HUES64 (cell line): Measurements from ENCODE around the gene GRM6.

Source experiments
- H3K27ac ChIP-seq: 2 replicates; pipeline ENCODE4 v1.7.0; 2013; ENCODE audit warnings: low read depth, low read length, inconsistent platforms
- H3K27me3 ChIP-seq: 2 replicates; pipeline ENCODE4 v1.6.1; 2013; ENCODE audit warnings: mild to moderate bottlenecking, low read length; ENCODE audit not compliant: insufficient read depth
- H3K36me3 ChIP-seq: 2 replicates; pipeline ENCODE4 v1.6.1; 2013; ENCODE audit warnings: mild to moderate bottlenecking, low read length; ENCODE audit not compliant: insufficient read depth
- H3K4me1 ChIP-seq: 2 replicates; pipeline ENCODE4 v1.6.1; 2013; ENCODE audit warnings: mild to moderate bottlenecking, low read length, moderate library complexity; ENCODE audit not compliant: insufficient read depth
- H3K4me3 ChIP-seq: 2 replicates; pipeline ENCODE4 v1.5.1; 2013; ENCODE audit warnings: mild to moderate bottlenecking, low read length, moderate library complexity
- H3K9ac ChIP-seq: 2 replicates; pipeline ENCODE4 v1.6.1; 2013; ENCODE audit warnings: mild to moderate bottlenecking, low read depth, low read length
- H3K9me3 ChIP-seq: 2 replicates; pipeline ENCODE4 v1.6.1; 2013; ENCODE audit warnings: low read depth, low read length; ENCODE audit not compliant: insufficient read depth
- WGBS: fragments of 150-250, 120-280 bp; methylation state at CpG from one replicate; pipeline ENCODE4 v1.1.7; 2013; ENCODE audit warnings: missing lambda C conversion rate; 5-methylcytosine and 5-hydroxymethylcytosine counted together

The GRM6 gene

DNA sequence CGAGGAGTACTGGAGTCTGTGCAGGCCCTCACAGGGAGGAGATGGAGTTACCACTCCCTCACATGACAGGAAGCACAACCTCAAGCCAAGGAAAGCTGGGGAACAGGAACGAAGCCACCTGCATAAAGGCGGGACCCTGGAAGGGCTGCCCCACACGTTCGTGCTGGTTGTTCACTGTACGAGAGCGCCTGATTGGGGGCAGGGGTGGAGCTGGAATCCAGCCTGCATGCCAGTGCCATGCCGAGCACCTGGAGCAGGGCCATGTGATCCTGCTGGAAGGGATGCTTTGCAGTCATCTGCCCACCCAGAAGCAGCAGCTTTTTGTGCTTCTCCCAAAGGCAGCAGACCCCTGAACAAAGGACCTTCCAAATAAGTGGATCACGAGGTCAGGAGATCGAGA, 11.4 kb downstream of the GRM6 start:
- H3K36me3 ChIP-seq = no peaks in the 10 kb centered on the region
- H3K27me3 ChIP-seq = no peaks in the 10 kb centered on the region
- peaks cover 82% of the 10 kb centered on the region for H3K9me3 ChIP-seq
- WGBS = 87% methylated on average over 10 of the region's 10 CpGs
- H3K9ac ChIP-seq = no peak overlapping the region
- H3K4me1 ChIP-seq = no peaks in the 10 kb centered on the region
- no peak overlapping the region for H3K4me3 ChIP-seq
- H3K27ac ChIP-seq = no peak overlapping the region

DNA sequence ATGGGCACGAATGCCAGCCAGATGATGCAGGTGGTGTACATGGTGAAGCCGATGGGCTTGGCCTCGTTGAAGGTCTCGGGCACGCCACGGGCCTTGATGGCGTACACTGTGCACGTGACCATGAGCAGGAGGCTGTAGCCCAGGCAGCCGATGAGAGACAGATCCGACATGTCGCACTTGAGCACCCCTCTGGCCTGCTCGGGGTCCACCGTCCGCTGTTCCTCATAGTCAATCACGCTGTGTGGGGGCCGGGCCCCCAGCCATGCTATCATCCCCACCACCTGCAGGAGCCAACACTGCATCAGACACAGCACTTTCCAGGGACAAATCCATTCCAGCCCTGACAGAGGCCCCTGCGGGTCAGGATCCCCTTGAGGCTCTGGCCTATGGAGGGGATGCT, 12.2 kb downstream of the GRM6 start:
- Histone ChIP-seq H3K27me3 (no peaks in the 10 kb centered on the region), H3K36me3 (no peaks in the 10 kb centered on the region), H3K4me1 (no peaks in the 10 kb centered on the region), H3K4me3 (no peak overlapping the region), H3K9me3 (peaks cover 83% of the 10 kb centered on the region), H3K9ac (no peak overlapping the region), H3K27ac (no peak overlapping the region)
- whole genome bisulfite sequencing = 85% methylated on average over 17 of the region's 17 CpGs

DNA sequence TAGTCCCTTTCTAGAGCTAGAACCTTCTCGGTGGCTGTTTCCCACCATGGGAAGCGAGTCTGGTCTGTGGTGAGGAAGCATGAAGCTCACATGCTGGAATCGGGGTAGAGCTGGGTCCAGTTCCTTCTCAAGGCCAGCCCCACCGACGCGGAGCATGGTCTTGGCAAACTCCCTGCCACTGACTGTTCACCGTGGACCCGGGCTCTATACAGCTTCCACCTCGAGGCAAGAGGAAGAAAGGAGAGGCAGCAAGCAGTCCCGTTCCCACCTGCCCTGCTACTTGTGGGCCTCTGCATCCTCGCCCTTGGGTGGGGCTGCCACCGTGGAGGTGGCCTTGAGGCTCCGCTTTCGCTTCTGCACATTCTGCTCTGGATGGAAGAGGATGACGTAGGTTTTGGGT, 13.7 kb downstream of the GRM6 start:
- no peak overlapping the region for H3K9ac ChIP-seq
- H3K27ac ChIP-seq = no peak overlapping the region
- H3K4me3 ChIP-seq = no peak overlapping the region
- H3K27me3 ChIP-seq = no peaks in the 10 kb centered on the region
- WGBS = 88% methylated on average over 15 of the region's 15 CpGs
- no peaks in the 10 kb centered on the region for H3K4me1 ChIP-seq
- H3K9me3 ChIP-seq = peaks cover 88% of the 10 kb centered on the region
- no peaks in the 10 kb centered on the region for H3K36me3 ChIP-seq

DNA sequence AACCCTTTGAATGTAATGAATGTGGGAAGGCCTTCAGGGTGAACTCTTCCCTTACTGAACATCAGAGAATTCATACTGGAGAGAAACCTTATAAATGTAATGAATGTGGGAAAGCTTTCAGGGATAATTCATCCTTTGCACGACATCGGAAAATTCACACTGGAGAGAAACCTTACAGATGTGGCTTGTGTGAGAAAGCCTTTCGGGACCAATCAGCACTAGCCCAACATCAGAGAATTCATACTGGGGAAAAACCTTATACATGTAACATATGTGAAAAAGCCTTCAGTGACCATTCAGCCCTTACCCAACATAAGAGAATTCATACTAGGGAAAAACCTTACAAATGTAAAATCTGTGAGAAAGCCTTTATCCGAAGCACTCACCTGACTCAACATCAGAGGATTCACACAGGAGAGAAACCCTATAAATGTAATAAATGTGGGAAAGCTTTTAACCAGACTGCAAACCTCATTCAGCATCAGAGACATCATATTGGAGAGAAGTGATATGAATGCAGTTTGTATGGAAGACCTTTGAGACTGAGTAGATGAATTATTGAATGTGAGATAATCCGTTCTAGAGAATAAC, 29.6 kb downstream of the GRM6 start:
- H3K4me3 ChIP-seq = no peak overlapping the region
- no peak overlapping the region for H3K9ac ChIP-seq
- H3K9me3 ChIP-seq = peaks cover 86% of the 10 kb centered on the region
- WGBS = 95% methylated on average over 5 of the region's 5 CpGs
- no peak overlapping the region for H3K27ac ChIP-seq
- peaks cover 26% of the 10 kb centered on the region for H3K36me3 ChIP-seq
- H3K4me1 ChIP-seq = no peaks in the 10 kb centered on the region
- H3K27me3 ChIP-seq = no peaks in the 10 kb centered on the region

DNA sequence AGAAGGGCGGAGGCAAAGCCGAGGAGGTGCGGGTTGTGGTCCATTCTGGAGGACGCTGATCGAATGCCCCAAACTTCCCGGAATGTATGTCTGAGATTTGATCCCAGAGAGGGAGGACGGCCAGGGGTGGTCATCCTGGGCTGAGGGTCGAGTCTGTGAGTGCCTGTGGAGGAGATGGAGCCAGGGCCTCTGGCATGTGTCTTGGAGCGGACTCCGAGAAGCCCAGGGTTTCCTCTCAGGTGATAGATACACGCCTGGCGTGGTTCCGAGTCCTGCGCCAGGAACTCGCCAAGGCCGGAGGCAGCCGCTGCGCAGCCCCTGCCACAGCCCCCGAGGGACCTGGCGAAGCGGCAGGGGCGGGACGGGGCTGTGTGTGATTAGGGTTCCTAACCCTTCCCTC, 53.8 kb downstream of the GRM6 start:
- H3K9me3 ChIP-seq = peaks cover 82% of the 10 kb centered on the region
- H3K9ac ChIP-seq = peak overlapping the region; percentile 27

DNA sequence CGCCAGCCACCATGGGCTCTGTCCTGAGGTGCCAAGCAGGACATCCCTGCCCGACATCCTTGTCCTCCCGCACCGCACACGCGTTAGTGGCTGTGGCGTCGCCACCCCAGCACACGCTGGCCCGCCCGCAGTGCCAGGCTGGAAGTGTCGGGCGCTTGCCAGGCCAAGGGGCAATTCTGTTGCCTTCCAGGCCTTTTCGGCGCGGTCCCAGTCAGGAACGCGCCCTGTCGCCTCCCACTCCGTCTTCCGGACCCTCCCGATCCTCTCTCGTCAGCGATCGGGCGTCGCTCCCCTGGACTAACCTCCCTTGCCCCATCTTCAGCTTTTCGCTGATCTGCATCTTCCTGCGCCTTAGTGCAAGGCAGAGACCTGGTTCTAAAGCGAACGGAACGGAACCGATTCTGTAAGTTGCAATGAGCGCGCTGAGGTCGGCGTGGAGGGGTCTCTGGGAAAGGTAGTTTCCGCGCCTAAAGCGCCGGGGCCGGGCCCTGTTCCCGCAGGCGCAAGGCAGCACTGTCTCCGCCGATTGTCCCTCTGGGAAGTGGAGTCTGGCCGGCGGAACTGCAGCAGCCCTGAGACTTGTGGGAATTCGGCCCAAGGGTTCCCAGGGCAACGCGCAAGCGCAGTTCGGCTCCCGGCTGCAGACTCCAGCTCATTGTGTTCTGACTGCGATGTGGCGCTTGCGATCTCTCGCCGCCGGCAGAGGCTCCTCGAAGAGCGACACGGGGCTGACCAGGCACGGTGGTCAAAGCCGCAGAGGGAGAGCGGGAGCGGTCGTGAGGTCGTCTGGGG, 54.4 kb downstream of the GRM6 start, which contains the start of gene ZNF454:
Gene ZNF454 (plus strand): TSS at position 630 of the 792 bp plus-strand sequence. CDS start 1,594 bp downstream, outside the sequence.
- H3K27me3 ChIP-seq = no peaks in the 10 kb centered on the region
- peak within 1 kb of the TSS; percentile 80 for H3K4me3 ChIP-seq
- H3K36me3 ChIP-seq = peaks cover 5% of the 10 kb centered on the region; the same call in 1 of the 2 replicates
- no peaks in the 10 kb centered on the region for H3K4me1 ChIP-seq
- peak within 1 kb of the TSS; percentile 74 for H3K9ac ChIP-seq
- WGBS = 73% methylated on average over 69 of the region's 69 CpGs
- peak within 1 kb of the TSS; percentile 9; the same call in 1 of the 2 replicates for H3K27ac ChIP-seq
- peaks cover 88% of the 10 kb centered on the region for H3K9me3 ChIP-seq

More for the DNA sequence above, 53.8 kb downstream of the GRM6 start:
- peak overlapping the region; percentile 80 for H3K4me3 ChIP-seq
- 82% methylated on average over 23 of the region's 23 CpGs for WGBS
- no peaks in the 10 kb centered on the region for H3K4me1 ChIP-seq
- H3K36me3 ChIP-seq = peaks cover 5% of the 10 kb centered on the region; the same call in 1 of the 2 replicates
- no peak overlapping the region for H3K27ac ChIP-seq
- no peaks in the 10 kb centered on the region for H3K27me3 ChIP-seq

DNA sequence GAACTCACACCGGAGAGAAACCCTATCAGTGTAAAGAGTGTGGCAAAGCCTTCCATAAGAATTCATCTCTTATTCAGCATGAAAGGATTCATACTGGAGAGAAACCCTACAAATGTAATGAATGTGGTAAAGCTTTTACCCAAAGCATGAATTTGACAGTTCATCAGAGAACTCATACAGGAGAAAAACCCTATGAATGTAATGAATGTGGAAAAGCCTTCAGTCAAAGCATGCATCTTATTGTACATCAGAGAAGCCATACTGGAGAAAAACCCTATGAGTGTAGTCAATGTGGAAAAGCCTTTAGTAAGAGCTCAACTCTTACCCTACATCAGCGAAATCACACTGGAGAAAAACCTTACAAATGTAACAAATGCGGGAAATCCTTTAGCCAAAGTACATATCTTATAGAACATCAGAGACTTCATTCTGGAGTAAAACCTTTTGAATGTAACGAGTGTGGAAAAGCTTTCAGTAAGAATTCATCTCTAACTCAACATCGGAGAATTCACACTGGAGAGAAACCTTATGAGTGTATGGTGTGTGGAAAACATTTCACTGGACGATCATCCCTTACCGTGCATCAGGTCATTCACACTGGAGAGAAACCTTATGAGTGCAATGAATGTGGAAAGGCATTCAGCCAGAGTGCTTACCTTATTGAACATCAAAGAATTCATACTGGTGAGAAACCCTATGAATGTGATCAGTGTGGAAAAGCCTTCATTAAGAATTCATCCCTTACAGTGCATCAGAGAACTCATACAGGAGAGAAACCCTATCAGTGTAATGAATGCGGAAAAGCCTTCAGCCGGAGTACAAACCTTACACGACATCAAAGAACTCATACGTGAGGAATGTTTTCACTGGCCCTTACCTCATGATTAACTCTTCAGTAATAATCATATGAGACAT, 63.0 kb downstream of the GRM6 start:
- H3K27me3 ChIP-seq = no peaks in the 10 kb centered on the region
- H3K4me1 ChIP-seq = no peaks in the 10 kb centered on the region
- H3K9me3 ChIP-seq = peaks cover 94% of the 10 kb centered on the region
- H3K9ac ChIP-seq = no peak overlapping the region
- 94% methylated on average over 10 of the region's 11 CpGs for WGBS
- no peak overlapping the region for H3K27ac ChIP-seq
- no peaks in the 10 kb centered on the region; the same call in 1 of the 2 replicates for H3K36me3 ChIP-seq
- 0 out of 2 replicates have a peak overlapping the region, but pooled peaks have one; percentile 13 for H3K4me3 ChIP-seq
